GM23338 (cell line): Measurements from ENCODE around the gene ZFC3H1. TPM values are rescaled to one million over a fixed set of nuclear protein-coding genes. Genes with fewer than 3 reads are reported as not detected.

Experiments used
- ATAC-seq: fragments of 200-7000 bp; cut with Tn5 transposase; 3 replicates; pipeline ENCODE4 v1.9.1; 2020
- DNase-seq: peaks from one replicate; pipeline ENCODE4 v3.0.0-alpha.2; 2015; ENCODE audit warnings: low spot score
- H2AFZ ChIP-seq: fragments of 200-600 bp; sonication (generic); 2 replicates; pipeline ENCODE4 v1.8.0; 2016; ENCODE audit warnings: antibody characterized with exemption, mild to moderate bottlenecking, moderate library complexity
- H3F3A ChIP-seq: fragments of 200-600 bp; sonication (generic); replicated peaks from 2 replicates; pipeline ENCODE4 v1.8.0; 2017; ENCODE audit warnings: antibody characterized with exemption, mixed run types, low read depth
- H3K27ac ChIP-seq: fragments of 200-600 bp; sonication (generic); 2 replicates; pipeline ENCODE4 v1.6.1; 2016; ENCODE audit warnings: low read depth
- H3K27me3 ChIP-seq: fragments of 200-600 bp; sonication (generic); 2 replicates; pipeline ENCODE4 v1.8.0; 2016; ENCODE audit warnings: mild to moderate bottlenecking, mixed run types, moderate library complexity; ENCODE audit not compliant: insufficient read depth
- H3K36me3 ChIP-seq: fragments of 200-600 bp; sonication (generic); 2 replicates; pipeline ENCODE4 v1.8.0; 2016; ENCODE audit warnings: mild to moderate bottlenecking; ENCODE audit not compliant: insufficient read depth
- H3K4me1 ChIP-seq: fragments of 200-600 bp; sonication (generic); 2 replicates; pipeline ENCODE4 v1.8.0; 2016; ENCODE audit warnings: mild to moderate bottlenecking, moderate library complexity; ENCODE audit not compliant: insufficient read depth
- H3K4me2 ChIP-seq: fragments of 200-600 bp; sonication (generic); 2 replicates; pipeline ENCODE4 v1.7.1; 2017; ENCODE audit warnings: mixed run types
- H3K4me3 ChIP-seq: fragments of 200-600 bp; sonication (generic); 2 replicates; pipeline ENCODE4 v1.6.1; 2016; ENCODE audit warnings: mixed run types
- H3K79me2 ChIP-seq: fragments of 200-600 bp; sonication (generic); replicated peaks from 2 replicates; pipeline ENCODE4 v1.8.0; 2017; ENCODE audit warnings: mild to moderate bottlenecking; ENCODE audit not compliant: insufficient read depth
- H3K9me2 ChIP-seq: fragments of 200-600 bp; sonication (generic); 2 replicates; pipeline ENCODE4 v1.8.0; 2017; ENCODE audit not compliant: insufficient read depth
- H4K20me1 ChIP-seq: fragments of 200-600 bp; sonication (generic); replicated peaks from 2 replicates; pipeline ENCODE4 v1.8.0; 2017; ENCODE audit warnings: mild to moderate bottlenecking; ENCODE audit not compliant: insufficient read depth
- H3K27ac Mint-ChIP-seq: 2 replicates; pipeline ENCODE4 v1.8.0; 2020; ENCODE audit warnings: inconsistent platforms, mild to moderate bottlenecking, moderate library complexity, mixed read lengths
- H3K27me3 Mint-ChIP-seq: 3 replicates; pipeline ENCODE4 v1.8.0; 2022; ENCODE audit warnings: low read depth, mild to moderate bottlenecking, moderate library complexity, mixed read lengths, inconsistent platforms; ENCODE audit not compliant: insufficient read depth, poor library complexity
- H3K36me3 Mint-ChIP-seq: 3 replicates; pipeline ENCODE4 v1.8.0; 2021; ENCODE audit warnings: low read depth, mild to moderate bottlenecking, inconsistent platforms, moderate library complexity, mixed read lengths
- H3K4me1 Mint-ChIP-seq: 3 replicates; pipeline ENCODE4 v1.8.0; 2020; ENCODE audit warnings: mild to moderate bottlenecking, inconsistent platforms, mixed read lengths
- H3K4me3 Mint-ChIP-seq: 3 replicates; pipeline ENCODE4 v1.8.0; 2021; ENCODE audit warnings: moderate library complexity, mild to moderate bottlenecking, inconsistent platforms, mixed read lengths
- H3K9me3 Mint-ChIP-seq: 3 replicates; pipeline ENCODE4 v1.8.0; 2020; ENCODE audit warnings: moderate library complexity, mild to moderate bottlenecking, inconsistent platforms, mixed read lengths
- CREB1 ChIP-seq: fragments of 250-450 bp; sonication (Bioruptor Pico); IDR thresholded peaks from 2 replicates; pipeline ENCODE4 v1.5.0; 2020; ENCODE audit warnings: low read depth, mild to moderate bottlenecking, moderate library complexity
- EZH2 ChIP-seq: fragments of 200-600 bp; sonication (generic); IDR thresholded peaks from one replicate; pipeline ENCODE4 v1.8.0; 2017; ENCODE audit warnings: antibody characterized with exemption, mild to moderate bottlenecking, low read depth; ENCODE audit not compliant: unreplicated experiment
- EZH2phosphoT487 ChIP-seq: fragments of 200-600 bp; sonication (generic); IDR thresholded peaks from one replicate; pipeline ENCODE4 v1.8.1; 2018; ENCODE audit warnings: antibody characterized with exemption; ENCODE audit not compliant: unreplicated experiment
- JUNB ChIP-seq: IDR thresholded peaks from one replicate; pipeline ENCODE4 v1.6.1; 2016; ENCODE audit warnings: antibody characterized with exemption; ENCODE audit not compliant: unreplicated experiment
- NANOG ChIP-seq: IDR thresholded peaks from 2 replicates; pipeline ENCODE4 v1.6.1; 2016; ENCODE audit warnings: antibody characterized with exemption, borderline replicate concordance
- POLR2AphosphoS5 ChIP-seq: IDR thresholded peaks from 2 replicates; pipeline ENCODE4 v1.6.1; 2016; ENCODE audit warnings: antibody characterized with exemption, low read depth
- STAT1 ChIP-seq: IDR thresholded peaks from one replicate; pipeline ENCODE4 v1.6.1; 2016; ENCODE audit warnings: antibody characterized with exemption; ENCODE audit not compliant: unreplicated experiment
- ZNF114 ChIP-seq: fragments of 250-450 bp; sonication (Bioruptor Pico); IDR thresholded peaks from 2 replicates; pipeline ENCODE4 v1.5.0; 2020; ENCODE audit warnings: mild to moderate bottlenecking, moderate library complexity
- ZNF331 ChIP-seq: fragments of 250-450 bp; sonication (Bioruptor Pico); IDR thresholded peaks from 2 replicates; pipeline ENCODE4 v1.5.0; 2020; ENCODE audit warnings: low read depth, mild to moderate bottlenecking, moderate library complexity
- polyA plus RNA-seq: library from polyadenylated mRNA; unstranded; fragments of >200 nt; fragmentation: Nextera tagmentation; extraction: Ambion mirVana; gene quantifications from 2 replicates; pipeline ENCODE4 v1.2.1, GENCODE V29; 2016
- total RNA-seq: library from RNA; depleted of rRNA; stranded (reverse); fragments of >200 nt; shearing (Covaris generic); gene quantifications from 2 replicates; pipeline ENCODE4 v1.2.3, GENCODE V29; 2014
- TF ChIP-seq, protein P1 (sequence below), 2 experiments: fragments of 200-600 bp in 1 of 2; sonication (generic) in 1 of 2; conservative IDR thresholded peaks; 2 replicates each; pipeline versions ENCODE4 v1.5.1 to v1.6.1; 2016 to 2017; ENCODE audit warnings: antibody characterized with exemption in 2 of 2, low read depth in 2 of 2, mild to moderate bottlenecking in 2 of 2, moderate library complexity in 1 of 2
- TF ChIP-seq, protein P2 (sequence below): IDR thresholded peaks from 2 replicates; pipeline ENCODE4 v1.6.1; 2016; ENCODE audit warnings: antibody characterized with exemption
- TF ChIP-seq, protein P3 (sequence below): fragments of 250-450 bp; sonication (Bioruptor Pico); IDR thresholded peaks from 2 replicates; pipeline ENCODE4 v1.5.0; 2020; ENCODE audit warnings: mild to moderate bottlenecking, moderate library complexity
- TF ChIP-seq, protein P4 (sequence below): IDR thresholded peaks from one replicate; pipeline ENCODE4 v1.6.1; 2018; ENCODE audit warnings: antibody characterized with exemption; ENCODE audit not compliant: unreplicated experiment

ZFC3H1 gene
- total and polyA plus RNA-seq, 2 experiments from 2014 or later: 30.3 to 46.2 TPM

DNA sequence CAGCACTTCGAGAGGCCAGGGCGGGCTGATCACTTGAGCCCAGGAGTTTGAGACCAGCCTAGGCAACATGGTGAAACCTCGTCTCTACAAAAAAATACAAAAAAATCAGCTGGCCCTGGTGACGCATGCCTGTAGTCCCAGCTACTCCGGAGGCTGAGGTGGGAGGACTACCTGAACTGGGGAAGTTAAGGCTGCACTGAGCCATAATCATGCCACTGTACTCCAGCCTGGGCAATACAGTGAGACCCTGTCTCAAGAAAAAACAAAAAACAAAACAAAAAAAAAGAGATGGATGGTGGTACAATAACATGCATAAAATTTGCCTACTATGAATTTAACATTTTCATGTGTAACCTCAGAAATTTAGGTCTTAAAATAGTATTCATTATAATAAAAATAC lies 2.6 kb upstream of the ZFC3H1 start:
- ATAC-seq: no peak

More for the DNA sequence above, 2.6 kb upstream of the ZFC3H1 start:
- Histone ChIP-seq H3K36me3 (no peaks in the 10 kb centered on the region), H3K9me2 (no peaks in the 10 kb centered on the region), H3F3A (no peaks in the 10 kb centered on the region), H3K79me2 (peaks cover 41% of the 10 kb centered on the region), H3K27ac (no peak overlapping the region), H3K4me3 (peak overlapping the region; percentile 74; the same call in 1 of the 2 replicates), H3K4me1 (peaks cover 7% of the 10 kb centered on the region), H3K27me3 (no peaks in the 10 kb centered on the region), H2AFZ (no peak overlapping the region), H4K20me1 (peaks cover 9% of the 10 kb centered on the region), H3K4me2 (no peak overlapping the region)
- H3K27me3 Mint-ChIP-seq: peaks cover 7% of the 10 kb centered on the region
- peaks cover 13% of the 10 kb centered on the region; the same call in 2 of the 3 replicates for H3K4me1 Mint-ChIP-seq
- peaks cover 7% of the 10 kb centered on the region for H3K36me3 Mint-ChIP-seq
- no peak overlapping the region for H3K27ac Mint-ChIP-seq
- H3K9me3 Mint-ChIP-seq: no peaks in the 10 kb centered on the region
- no peak overlapping the region for H3K4me3 Mint-ChIP-seq
- no peak for DNase-seq
- TF ChIP-seq CREB1 (CRISPR knock-in tag) (no peak), STAT1 (no peak), POLR2AphosphoS5 (no peak), EZH2 (no peak), EZH2phosphoT487 (no peak), ZNF114 (CRISPR knock-in tag) (no peak), NANOG (no peak), JUNB (no peak), ZNF331 (CRISPR knock-in tag) (no peak)
- TF ChIP-seq, protein P1, sequence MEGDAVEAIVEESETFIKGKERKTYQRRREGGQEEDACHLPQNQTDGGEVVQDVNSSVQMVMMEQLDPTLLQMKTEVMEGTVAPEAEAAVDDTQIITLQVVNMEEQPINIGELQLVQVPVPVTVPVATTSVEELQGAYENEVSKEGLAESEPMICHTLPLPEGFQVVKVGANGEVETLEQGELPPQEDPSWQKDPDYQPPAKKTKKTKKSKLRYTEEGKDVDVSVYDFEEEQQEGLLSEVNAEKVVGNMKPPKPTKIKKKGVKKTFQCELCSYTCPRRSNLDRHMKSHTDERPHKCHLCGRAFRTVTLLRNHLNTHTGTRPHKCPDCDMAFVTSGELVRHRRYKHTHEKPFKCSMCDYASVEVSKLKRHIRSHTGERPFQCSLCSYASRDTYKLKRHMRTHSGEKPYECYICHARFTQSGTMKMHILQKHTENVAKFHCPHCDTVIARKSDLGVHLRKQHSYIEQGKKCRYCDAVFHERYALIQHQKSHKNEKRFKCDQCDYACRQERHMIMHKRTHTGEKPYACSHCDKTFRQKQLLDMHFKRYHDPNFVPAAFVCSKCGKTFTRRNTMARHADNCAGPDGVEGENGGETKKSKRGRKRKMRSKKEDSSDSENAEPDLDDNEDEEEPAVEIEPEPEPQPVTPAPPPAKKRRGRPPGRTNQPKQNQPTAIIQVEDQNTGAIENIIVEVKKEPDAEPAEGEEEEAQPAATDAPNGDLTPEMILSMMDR (conservative IDR thresholded peaks at IDR 0.05; ENCODE audit: low read depth in 2 of 2): no peak
- TF ChIP-seq, protein P2, sequence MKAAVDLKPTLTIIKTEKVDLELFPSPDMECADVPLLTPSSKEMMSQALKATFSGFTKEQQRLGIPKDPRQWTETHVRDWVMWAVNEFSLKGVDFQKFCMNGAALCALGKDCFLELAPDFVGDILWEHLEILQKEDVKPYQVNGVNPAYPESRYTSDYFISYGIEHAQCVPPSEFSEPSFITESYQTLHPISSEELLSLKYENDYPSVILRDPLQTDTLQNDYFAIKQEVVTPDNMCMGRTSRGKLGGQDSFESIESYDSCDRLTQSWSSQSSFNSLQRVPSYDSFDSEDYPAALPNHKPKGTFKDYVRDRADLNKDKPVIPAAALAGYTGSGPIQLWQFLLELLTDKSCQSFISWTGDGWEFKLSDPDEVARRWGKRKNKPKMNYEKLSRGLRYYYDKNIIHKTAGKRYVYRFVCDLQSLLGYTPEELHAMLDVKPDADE: no peak
- TF ChIP-seq, protein P3, sequence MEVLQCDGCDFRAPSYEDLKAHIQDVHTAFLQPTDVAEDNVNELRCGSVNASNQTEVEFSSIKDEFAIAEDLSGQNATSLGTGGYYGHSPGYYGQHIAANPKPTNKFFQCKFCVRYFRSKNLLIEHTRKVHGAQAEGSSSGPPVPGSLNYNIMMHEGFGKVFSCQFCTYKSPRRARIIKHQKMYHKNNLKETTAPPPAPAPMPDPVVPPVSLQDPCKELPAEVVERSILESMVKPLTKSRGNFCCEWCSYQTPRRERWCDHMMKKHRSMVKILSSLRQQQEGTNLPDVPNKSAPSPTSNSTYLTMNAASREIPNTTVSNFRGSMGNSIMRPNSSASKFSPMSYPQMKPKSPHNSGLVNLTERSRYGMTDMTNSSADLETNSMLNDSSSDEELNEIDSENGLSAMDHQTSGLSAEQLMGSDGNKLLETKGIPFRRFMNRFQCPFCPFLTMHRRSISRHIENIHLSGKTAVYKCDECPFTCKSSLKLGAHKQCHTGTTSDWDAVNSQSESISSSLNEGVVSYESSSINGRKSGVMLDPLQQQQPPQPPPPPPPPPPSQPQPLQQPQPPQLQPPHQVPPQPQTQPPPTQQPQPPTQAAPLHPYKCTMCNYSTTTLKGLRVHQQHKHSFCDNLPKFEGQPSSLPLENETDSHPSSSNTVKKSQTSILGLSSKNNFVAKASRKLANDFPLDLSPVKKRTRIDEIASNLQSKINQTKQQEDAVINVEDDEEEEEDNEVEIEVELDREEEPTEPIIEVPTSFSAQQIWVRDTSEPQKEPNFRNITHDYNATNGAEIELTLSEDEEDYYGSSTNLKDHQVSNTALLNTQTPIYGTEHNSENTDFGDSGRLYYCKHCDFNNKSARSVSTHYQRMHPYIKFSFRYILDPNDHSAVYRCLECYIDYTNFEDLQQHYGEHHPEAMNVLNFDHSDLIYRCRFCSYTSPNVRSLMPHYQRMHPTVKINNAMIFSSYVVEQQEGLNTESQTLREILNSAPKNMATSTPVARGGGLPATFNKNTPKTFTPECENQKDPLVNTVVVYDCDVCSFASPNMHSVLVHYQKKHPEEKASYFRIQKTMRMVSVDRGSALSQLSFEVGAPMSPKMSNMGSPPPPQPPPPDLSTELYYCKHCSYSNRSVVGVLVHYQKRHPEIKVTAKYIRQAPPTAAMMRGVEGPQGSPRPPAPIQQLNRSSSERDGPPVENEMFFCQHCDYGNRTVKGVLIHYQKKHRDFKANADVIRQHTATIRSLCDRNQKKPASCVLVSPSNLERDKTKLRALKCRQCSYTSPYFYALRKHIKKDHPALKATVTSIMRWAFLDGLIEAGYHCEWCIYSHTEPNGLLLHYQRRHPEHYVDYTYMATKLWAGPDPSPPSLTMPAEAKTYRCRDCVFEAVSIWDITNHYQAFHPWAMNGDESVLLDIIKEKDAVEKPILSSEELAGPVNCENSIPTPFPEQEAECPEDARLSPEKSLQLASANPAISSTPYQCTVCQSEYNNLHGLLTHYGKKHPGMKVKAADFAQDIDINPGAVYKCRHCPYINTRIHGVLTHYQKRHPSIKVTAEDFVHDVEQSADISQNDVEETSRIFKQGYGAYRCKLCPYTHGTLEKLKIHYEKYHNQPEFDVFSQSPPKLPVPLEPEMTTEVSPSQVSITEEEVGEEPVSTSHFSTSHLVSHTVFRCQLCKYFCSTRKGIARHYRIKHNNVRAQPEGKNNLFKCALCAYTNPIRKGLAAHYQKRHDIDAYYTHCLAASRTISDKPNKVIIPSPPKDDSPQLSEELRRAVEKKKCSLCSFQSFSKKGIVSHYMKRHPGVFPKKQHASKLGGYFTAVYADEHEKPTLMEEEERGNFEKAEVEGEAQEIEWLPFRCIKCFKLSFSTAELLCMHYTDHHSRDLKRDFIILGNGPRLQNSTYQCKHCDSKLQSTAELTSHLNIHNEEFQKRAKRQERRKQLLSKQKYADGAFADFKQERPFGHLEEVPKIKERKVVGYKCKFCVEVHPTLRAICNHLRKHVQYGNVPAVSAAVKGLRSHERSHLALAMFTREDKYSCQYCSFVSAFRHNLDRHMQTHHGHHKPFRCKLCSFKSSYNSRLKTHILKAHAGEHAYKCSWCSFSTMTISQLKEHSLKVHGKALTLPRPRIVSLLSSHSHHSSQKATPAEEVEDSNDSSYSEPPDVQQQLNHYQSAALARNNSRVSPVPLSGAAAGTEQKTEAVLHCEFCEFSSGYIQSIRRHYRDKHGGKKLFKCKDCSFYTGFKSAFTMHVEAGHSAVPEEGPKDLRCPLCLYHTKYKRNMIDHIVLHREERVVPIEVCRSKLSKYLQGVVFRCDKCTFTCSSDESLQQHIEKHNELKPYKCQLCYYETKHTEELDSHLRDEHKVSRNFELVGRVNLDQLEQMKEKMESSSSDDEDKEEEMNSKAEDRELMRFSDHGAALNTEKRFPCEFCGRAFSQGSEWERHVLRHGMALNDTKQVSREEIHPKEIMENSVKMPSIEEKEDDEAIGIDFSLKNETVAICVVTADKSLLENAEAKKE (CRISPR knock-in tag): no peak
- TF ChIP-seq, protein P4, sequence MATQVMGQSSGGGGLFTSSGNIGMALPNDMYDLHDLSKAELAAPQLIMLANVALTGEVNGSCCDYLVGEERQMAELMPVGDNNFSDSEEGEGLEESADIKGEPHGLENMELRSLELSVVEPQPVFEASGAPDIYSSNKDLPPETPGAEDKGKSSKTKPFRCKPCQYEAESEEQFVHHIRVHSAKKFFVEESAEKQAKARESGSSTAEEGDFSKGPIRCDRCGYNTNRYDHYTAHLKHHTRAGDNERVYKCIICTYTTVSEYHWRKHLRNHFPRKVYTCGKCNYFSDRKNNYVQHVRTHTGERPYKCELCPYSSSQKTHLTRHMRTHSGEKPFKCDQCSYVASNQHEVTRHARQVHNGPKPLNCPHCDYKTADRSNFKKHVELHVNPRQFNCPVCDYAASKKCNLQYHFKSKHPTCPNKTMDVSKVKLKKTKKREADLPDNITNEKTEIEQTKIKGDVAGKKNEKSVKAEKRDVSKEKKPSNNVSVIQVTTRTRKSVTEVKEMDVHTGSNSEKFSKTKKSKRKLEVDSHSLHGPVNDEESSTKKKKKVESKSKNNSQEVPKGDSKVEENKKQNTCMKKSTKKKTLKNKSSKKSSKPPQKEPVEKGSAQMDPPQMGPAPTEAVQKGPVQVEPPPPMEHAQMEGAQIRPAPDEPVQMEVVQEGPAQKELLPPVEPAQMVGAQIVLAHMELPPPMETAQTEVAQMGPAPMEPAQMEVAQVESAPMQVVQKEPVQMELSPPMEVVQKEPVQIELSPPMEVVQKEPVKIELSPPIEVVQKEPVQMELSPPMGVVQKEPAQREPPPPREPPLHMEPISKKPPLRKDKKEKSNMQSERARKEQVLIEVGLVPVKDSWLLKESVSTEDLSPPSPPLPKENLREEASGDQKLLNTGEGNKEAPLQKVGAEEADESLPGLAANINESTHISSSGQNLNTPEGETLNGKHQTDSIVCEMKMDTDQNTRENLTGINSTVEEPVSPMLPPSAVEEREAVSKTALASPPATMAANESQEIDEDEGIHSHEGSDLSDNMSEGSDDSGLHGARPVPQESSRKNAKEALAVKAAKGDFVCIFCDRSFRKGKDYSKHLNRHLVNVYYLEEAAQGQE: no peak
